T-helper 17 cell (primary cell): ENCODE results near the gene UVSSA. TPM values are rescaled to one million over a fixed set of nuclear protein-coding genes. Genes with fewer than 3 reads are reported as not detected.
"Not testable (repeated sequence)": the region's sequence is repeated elsewhere in the genome, so short reads cannot be mapped to it uniquely, and the experiment has no call there.

Experiments used
- ATAC-seq: fragments of 150-1000 bp; cut with Tn5 transposase; 2 replicates; pipeline ENCODE4 v1.10.0; 2021; ENCODE audit warnings: mild to moderate bottlenecking, moderate library complexity
- DNase-seq, 3 donors: peaks; one replicate each; pipeline versions ENCODE4 v3.0.0 to v3.0.0-alpha.2; 2020 to 2021
- H3K9me3 ChIP-seq: one replicate; pipeline ENCODE4 v1.7.0; 2013; ENCODE audit warnings: low read length, mild to moderate bottlenecking; ENCODE audit not compliant: control insufficient read depth, poor library complexity, severe bottlenecking
- H3K27ac Mint-ChIP-seq: one replicate; pipeline ENCODE4 v1.8.0; 2022; ENCODE audit warnings: mild to moderate bottlenecking, moderate library complexity, mixed read lengths
- H3K27me3 Mint-ChIP-seq: one replicate; pipeline ENCODE4 v1.8.0; 2022; ENCODE audit warnings: mixed read lengths
- H3K36me3 Mint-ChIP-seq: one replicate; pipeline ENCODE4 v1.8.0; 2022; ENCODE audit warnings: low read depth, mixed read lengths
- H3K4me1 Mint-ChIP-seq: one replicate; pipeline ENCODE4 v1.8.0; 2022; ENCODE audit warnings: mild to moderate bottlenecking, mixed read lengths
- H3K4me3 Mint-ChIP-seq: one replicate; pipeline ENCODE4 v1.8.0; 2022; ENCODE audit warnings: mild to moderate bottlenecking, moderate library complexity, mixed read lengths
- total RNA-seq, 4 donors: library from RNA in 2 of 4; stranded (reverse) in 2 of 4; gene quantifications; one replicate each; pipeline ENCODE4 v1.2.3 and lab custom pipeline; 2022 to 2026

The UVSSA gene
- total RNA-seq, 2 donors from 2014 or later: 36.0 to 37.1 TPM

DNA sequence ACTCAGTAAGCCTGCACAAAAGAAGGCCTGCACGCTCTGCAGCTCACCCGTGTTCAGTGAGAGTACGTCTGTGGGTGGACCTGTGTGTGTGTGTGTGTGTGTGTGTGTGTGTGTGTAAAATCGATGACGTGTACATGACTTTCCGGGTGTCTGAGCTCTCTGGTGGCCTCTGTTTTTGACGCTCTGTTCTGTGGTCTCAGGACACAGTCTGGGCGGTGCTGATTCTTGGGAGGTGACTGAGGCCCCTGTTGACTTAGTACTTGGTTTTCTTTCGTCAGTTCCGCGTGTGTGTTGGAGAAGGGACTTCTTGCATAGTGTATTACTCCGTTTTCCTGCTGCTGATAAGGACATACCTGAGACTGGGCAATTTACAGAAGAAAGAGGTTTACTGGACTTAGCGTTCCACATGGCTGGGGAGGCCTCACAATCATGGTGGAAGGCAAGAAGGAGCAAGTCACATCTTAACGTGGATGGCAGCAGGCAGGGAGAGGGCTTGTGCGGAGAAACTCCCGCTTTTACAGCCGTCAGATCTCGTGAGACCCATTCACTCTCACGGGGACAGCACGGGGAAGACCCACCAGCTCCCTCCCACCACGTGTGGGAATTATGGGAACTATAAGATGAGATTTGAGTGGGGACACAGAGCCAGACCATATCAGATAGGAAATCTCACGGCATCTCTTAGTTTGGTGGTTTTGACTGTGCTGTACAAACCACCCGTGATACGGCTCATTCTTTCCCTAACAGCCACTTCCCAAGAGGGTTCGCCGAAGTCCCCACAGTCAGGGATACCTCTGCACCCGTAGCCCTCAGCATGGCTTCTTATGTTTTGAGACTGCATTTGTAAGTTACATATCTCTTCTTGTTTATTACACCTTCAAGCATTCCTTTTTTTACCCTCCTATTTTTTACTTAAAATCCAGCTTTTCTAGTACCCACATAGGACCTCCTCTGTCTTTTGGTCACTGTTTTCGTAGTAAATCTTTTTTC is 24.5 kb downstream of the UVSSA start:
- ATAC-seq (no peak), DNase-seq (no peak)
- Mint-ChIP-seq H3K27me3 (no peaks in the 10 kb centered on the region), H3K4me1 (peaks cover 2% of the 10 kb centered on the region), H3K4me3 (no peak overlapping the region), H3K36me3 (peaks cover 8% of the 10 kb centered on the region), H3K27ac (peak overlapping the region; percentile 21)
- no peaks in the 10 kb centered on the region for H3K9me3 ChIP-seq

GRCh38 chr4:1372576-1372975 is 25.6 kb downstream of the UVSSA start:
- H3K4me3 Mint-ChIP-seq, DNase-seq, H3K4me1 Mint-ChIP-seq, H3K27me3 Mint-ChIP-seq, H3K9me3 ChIP-seq, H3K36me3 Mint-ChIP-seq, ATAC-seq: not testable (repeated sequence)
- peak overlapping the region; percentile 21 for H3K27ac Mint-ChIP-seq

DNA sequence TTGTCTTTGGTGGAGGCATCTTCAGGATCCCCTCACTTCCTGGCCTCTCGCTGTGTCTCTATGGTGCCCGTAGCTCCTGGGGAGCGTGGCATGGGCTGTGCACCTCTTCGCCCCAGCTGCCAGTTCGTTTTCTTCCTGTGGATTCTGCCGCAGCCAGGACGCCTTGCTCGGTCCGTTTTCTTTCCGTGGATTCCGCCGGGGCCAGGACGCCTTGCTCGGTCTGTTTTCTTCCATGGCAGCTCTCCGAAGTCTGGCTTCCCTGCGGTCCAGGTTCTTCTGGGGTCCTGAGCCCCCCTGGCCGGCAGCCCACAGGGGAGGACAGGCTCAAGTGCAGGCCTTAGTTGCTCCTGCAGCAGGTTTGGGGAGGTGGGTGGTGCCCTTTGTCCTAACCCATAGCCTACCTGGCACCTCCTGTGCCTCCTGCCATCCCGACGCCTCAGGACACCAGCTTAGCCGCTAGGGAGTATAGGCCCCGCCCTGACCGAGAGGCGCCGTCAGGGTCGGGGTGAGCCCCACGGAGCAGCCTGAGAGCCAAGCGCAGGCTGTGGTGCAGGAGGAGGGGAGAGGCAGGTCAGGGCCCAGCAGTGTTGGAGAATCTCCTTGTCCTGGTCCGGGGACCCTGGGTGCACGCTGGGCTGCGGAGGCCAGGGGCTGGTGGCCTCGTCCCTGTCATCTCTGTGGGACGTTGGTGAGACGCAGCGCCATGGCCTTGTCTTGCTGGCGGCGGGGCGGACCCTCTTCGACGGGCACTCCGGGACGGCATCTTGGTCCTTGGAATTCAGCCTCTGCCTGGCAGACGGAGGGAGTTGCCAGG is 27.1 kb downstream of the UVSSA start:
- Mint-ChIP-seq H3K4me3 (no peak overlapping the region), H3K4me1 (peaks cover 2% of the 10 kb centered on the region), H3K27me3 (no peaks in the 10 kb centered on the region), H3K27ac (no peak overlapping the region), H3K36me3 (peaks cover 8% of the 10 kb centered on the region)
- ATAC-seq: no peak
- DNase-seq: peak in 1 of 3 donors; percentile 6
- H3K9me3 ChIP-seq: no peaks in the 10 kb centered on the region

DNA sequence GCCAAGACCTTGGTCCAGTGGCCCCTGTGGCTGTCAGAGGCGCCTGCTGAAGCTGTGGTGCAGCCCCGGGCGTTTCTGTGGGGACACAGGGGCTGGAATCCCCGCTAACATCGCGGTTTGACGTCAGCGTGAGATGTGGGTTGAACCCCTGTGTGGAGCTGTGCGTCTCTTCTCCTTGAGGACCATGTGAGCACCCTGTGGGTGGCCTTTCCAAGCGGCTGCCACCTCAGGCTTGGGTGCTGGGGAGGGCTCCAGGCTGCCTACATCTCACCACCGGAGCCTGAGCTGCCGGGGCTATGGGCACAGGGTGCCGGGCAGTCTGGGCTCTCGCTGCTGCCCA is 27.7 kb downstream of the UVSSA start:
- DNase-seq (peak in 1 of 3 donors; percentile 4), ATAC-seq (no peak)
- Mint-ChIP-seq H3K27ac (no peak overlapping the region), H3K36me3 (peaks cover 8% of the 10 kb centered on the region), H3K27me3 (no peaks in the 10 kb centered on the region), H3K4me3 (no peak overlapping the region), H3K4me1 (peaks cover 2% of the 10 kb centered on the region)
- H3K9me3 ChIP-seq: no peaks in the 10 kb centered on the region

- Mint-ChIP-seq H3K4me1 (peaks cover 2% of the 10 kb centered on the region), H3K27me3 (no peaks in the 10 kb centered on the region), H3K27ac (no peak overlapping the region), H3K36me3 (peaks cover 8% of the 10 kb centered on the region), H3K4me3 (no peak overlapping the region)
- DNase-seq (peak in 1 of 3 donors; percentile 4), ATAC-seq (no peak)
- no peaks in the 10 kb centered on the region for H3K9me3 ChIP-seq
Observed at GRCh38 chr4:1375051-1375721, 28.2 kb downstream of the UVSSA start.

GRCh38 chr4:1375761-1376322 is 28.8 kb downstream of the UVSSA start:
- Mint-ChIP-seq H3K4me1 (peaks cover 2% of the 10 kb centered on the region), H3K27me3 (no peaks in the 10 kb centered on the region), H3K4me3 (no peak overlapping the region), H3K36me3 (peaks cover 8% of the 10 kb centered on the region), H3K27ac (no peak overlapping the region)
- no peak for ATAC-seq
- peak in 1 of 3 donors; percentile 3 for DNase-seq
- no peaks in the 10 kb centered on the region for H3K9me3 ChIP-seq

DNA sequence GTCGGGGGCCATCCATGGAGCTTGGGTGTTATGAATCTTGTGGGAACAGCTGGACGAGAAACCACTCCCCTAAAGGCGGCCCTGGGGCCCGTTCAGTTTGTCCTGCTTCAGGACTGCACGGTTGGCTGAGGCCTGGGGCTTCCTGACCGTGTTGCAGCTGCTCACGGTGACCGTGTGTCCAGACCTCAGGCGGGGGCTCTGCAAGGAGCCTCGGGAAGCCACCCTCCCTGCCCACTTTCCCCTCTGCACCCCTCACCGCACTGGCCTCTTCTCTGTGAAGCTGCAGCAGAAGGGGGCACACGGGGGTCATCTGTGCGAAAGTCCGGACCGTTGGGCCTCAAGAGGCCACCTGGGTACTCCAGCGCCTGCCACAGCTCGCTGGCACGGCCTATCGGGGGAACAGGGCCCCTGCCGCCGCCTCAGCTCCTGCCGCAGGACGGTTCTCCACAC is 29.4 kb downstream of the UVSSA start:
- DNase-seq: no peak
- H3K27me3 Mint-ChIP-seq: no peaks in the 10 kb centered on the region
- peaks cover 6% of the 10 kb centered on the region for H3K36me3 Mint-ChIP-seq
- H3K4me1 Mint-ChIP-seq: peaks cover 2% of the 10 kb centered on the region
- ATAC-seq: no peak
- H3K4me3 Mint-ChIP-seq: no peak overlapping the region
- H3K27ac Mint-ChIP-seq: no peak overlapping the region
- no peaks in the 10 kb centered on the region for H3K9me3 ChIP-seq

- Mint-ChIP-seq H3K4me3 (no peak overlapping the region), H3K27me3 (no peaks in the 10 kb centered on the region), H3K4me1 (peaks cover 2% of the 10 kb centered on the region), H3K27ac (no peak overlapping the region), H3K36me3 (peaks cover 6% of the 10 kb centered on the region)
- H3K9me3 ChIP-seq: no peaks in the 10 kb centered on the region
- ATAC-seq (no peak), DNase-seq (no peak)
Observed at GRCh38 chr4:1376841-1377605, 30.0 kb downstream of the UVSSA start.

- H3K36me3 Mint-ChIP-seq: no peaks in the 10 kb centered on the region
- ATAC-seq (no peak), DNase-seq (no peak)
- no peaks in the 10 kb centered on the region for H3K9me3 ChIP-seq
- H3K27me3 Mint-ChIP-seq: no peaks in the 10 kb centered on the region
- H3K27ac Mint-ChIP-seq: no peak overlapping the region
- H3K4me1 Mint-ChIP-seq: no peaks in the 10 kb centered on the region
- no peak overlapping the region for H3K4me3 Mint-ChIP-seq
Observed at GRCh38 chr4:1377606-1378261, 30.7 kb downstream of the UVSSA start.

GRCh38 chr4:1378559-1379231 is 31.7 kb downstream of the UVSSA start:
- no peak for DNase-seq

GRCh38 chr4:1379351-1379781 is 32.4 kb downstream of the UVSSA start:
- ATAC-seq: no peak
- no peaks in the 10 kb centered on the region for H3K9me3 ChIP-seq
- Mint-ChIP-seq H3K36me3 (no peaks in the 10 kb centered on the region), H3K4me3 (no peak overlapping the region), H3K4me1 (no peaks in the 10 kb centered on the region), H3K27me3 (no peaks in the 10 kb centered on the region), H3K27ac (no peak overlapping the region)
- no peak for DNase-seq

More at GRCh38 chr4:1378559-1379231, 31.7 kb downstream of the UVSSA start:
- no peaks in the 10 kb centered on the region for H3K36me3 Mint-ChIP-seq
- no peak overlapping the region for H3K27ac Mint-ChIP-seq
- H3K9me3 ChIP-seq: no peaks in the 10 kb centered on the region
- no peaks in the 10 kb centered on the region for H3K27me3 Mint-ChIP-seq
- no peak overlapping the region for H3K4me3 Mint-ChIP-seq
- H3K4me1 Mint-ChIP-seq: no peaks in the 10 kb centered on the region
- ATAC-seq: no peak
